Astrocyte (in vitro differentiated cells and primary cell): ENCODE data around the gene TRRAP. TPM values are rescaled to one million over a fixed set of nuclear protein-coding genes. Genes with fewer than 3 reads are reported as not detected.

ENCODE experiments used
- DNase-seq: peaks from one replicate; pipeline ENCODE4 v3.0.0-alpha.2; 2010; ENCODE audit warnings: low read depth
- FAIRE-seq: peaks from 2 replicates; lab custom pipeline; 2011; peaks lifted over from hg19 to GRCh38; lab: Jason Lieb, UNC
- H2AFZ ChIP-seq: 2 replicates; pipeline ENCODE4 v1.6.0; 2012; ENCODE audit warnings: low read depth, low read length, inconsistent platforms
- H3K27ac ChIP-seq: 2 replicates; pipeline ENCODE4 v1.5.1; 2011; ENCODE audit warnings: low read depth, low read length, inconsistent platforms
- H3K27me3 ChIP-seq: 2 replicates; pipeline ENCODE4 v1.6.0; 2011; ENCODE audit warnings: low read length, inconsistent platforms; ENCODE audit not compliant: insufficient read depth
- H3K36me3 ChIP-seq: 2 replicates; pipeline ENCODE4 v1.5.1; 2011; ENCODE audit warnings: low read length, inconsistent platforms; ENCODE audit not compliant: insufficient read depth
- H3K4me1 ChIP-seq: 2 replicates; pipeline ENCODE4 v1.5.1; 2011; ENCODE audit warnings: low read length, inconsistent platforms; ENCODE audit not compliant: insufficient read depth
- H3K4me2 ChIP-seq: 2 replicates; pipeline ENCODE4 v1.6.0; 2012; ENCODE audit warnings: low read length, inconsistent platforms
- H3K4me3 ChIP-seq: 2 replicates; pipeline ENCODE4 v1.5.1; 2011; ENCODE audit warnings: low read depth, mild to moderate bottlenecking, low read length, inconsistent platforms; ENCODE audit not compliant: insufficient read depth
- H3K79me2 ChIP-seq: 2 replicates; pipeline ENCODE4 v1.6.0; 2012; ENCODE audit warnings: mild to moderate bottlenecking, low read length, inconsistent platforms; ENCODE audit not compliant: insufficient read depth
- H3K9ac ChIP-seq: 2 replicates; pipeline ENCODE4 v1.6.0; 2012; ENCODE audit warnings: mild to moderate bottlenecking, low read length, inconsistent platforms
- H3K9me3 ChIP-seq: 2 replicates; pipeline ENCODE4 v1.5.1; 2012; ENCODE audit warnings: low read depth, mild to moderate bottlenecking, low read length, inconsistent platforms; ENCODE audit not compliant: insufficient read depth
- H4K20me1 ChIP-seq: 2 replicates; pipeline ENCODE4 v1.6.0; 2012; ENCODE audit warnings: low read length, inconsistent platforms; ENCODE audit not compliant: insufficient read depth
- H3K27ac Mint-ChIP-seq: one replicate; pipeline ENCODE4 v1.8.0; 2021; ENCODE audit warnings: mild to moderate bottlenecking, mixed read lengths; ENCODE audit not compliant: unreplicated experiment
- H3K27me3 Mint-ChIP-seq: one replicate; pipeline ENCODE4 v1.8.0; 2021; ENCODE audit warnings: low read depth, mixed read lengths; ENCODE audit not compliant: unreplicated experiment
- H3K36me3 Mint-ChIP-seq: one replicate; pipeline ENCODE4 v1.8.0; 2021; ENCODE audit warnings: low read depth, mixed read lengths; ENCODE audit not compliant: unreplicated experiment
- H3K4me1 Mint-ChIP-seq: one replicate; pipeline ENCODE4 v1.8.0; 2021; ENCODE audit warnings: low read depth, mixed read lengths; ENCODE audit not compliant: unreplicated experiment
- H3K4me3 Mint-ChIP-seq: one replicate; pipeline ENCODE4 v1.8.0; 2021; ENCODE audit warnings: mild to moderate bottlenecking, moderate library complexity, mixed read lengths; ENCODE audit not compliant: unreplicated experiment
- H3K9me3 Mint-ChIP-seq: one replicate; pipeline ENCODE4 v1.8.0; 2021; ENCODE audit warnings: mild to moderate bottlenecking, mixed read lengths; ENCODE audit not compliant: unreplicated experiment
- EZH2 ChIP-seq: IDR thresholded peaks from 2 replicates; pipeline ENCODE4 v1.6.1; 2012; ENCODE audit warnings: mild to moderate bottlenecking, low read length, inconsistent platforms; ENCODE audit not compliant: insufficient read depth
- total RNA-seq: library from RNA; stranded (reverse); gene quantifications from 2 replicates; pipeline ENCODE4 v1.2.1, GENCODE V29; 2021
- TF ChIP-seq, protein P1 (sequence below): IDR thresholded peaks from 2 replicates; pipeline ENCODE4 v1.5.1; 2011; ENCODE audit warnings: low read depth, mild to moderate bottlenecking, inconsistent platforms, low read length, moderate library complexity; ENCODE audit not compliant: insufficient read depth

TRRAP gene
- total RNA-seq, 1 donor from 2014 or later, result 33.5 TPM

DNA sequence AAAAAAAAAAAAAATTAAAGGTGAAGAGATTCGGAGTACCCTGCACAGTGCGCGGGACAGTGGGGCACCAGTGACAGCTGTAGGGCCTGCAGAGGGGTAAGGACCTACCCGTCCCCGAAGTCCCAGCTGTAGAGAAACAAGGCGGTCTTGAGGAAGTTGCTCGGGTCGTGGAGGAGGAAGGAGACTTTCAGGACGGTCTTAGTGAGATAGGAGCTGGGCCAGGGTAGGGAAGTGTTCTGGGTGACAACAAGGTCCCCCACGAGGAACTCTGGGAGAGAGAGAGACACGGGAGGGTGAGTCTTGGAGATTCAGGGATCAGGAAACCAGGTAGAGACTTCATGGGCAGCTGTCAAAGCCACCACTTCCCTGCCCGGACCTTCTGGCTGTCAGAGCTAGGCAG lies 18.3 kb upstream of the TRRAP start:
- H3K79me2 ChIP-seq, result no peaks in the 10 kb centered on the region
- no peaks in the 10 kb centered on the region for H4K20me1 ChIP-seq
- Mint-ChIP-seq H3K27me3 (peaks cover 6% of the 10 kb centered on the region), H3K36me3 (no peaks in the 10 kb centered on the region), H3K4me1 (peaks cover 3% of the 10 kb centered on the region), H3K4me3 (no peak overlapping the region), H3K27ac (no peak overlapping the region), H3K9me3 (peaks cover 4% of the 10 kb centered on the region)
- no peaks in the 10 kb centered on the region for H3K27me3 ChIP-seq
- FAIRE-seq (no peak), DNase-seq (no peak)
- no peak overlapping the region for H3K4me3 ChIP-seq
- H3K36me3 ChIP-seq, result no peaks in the 10 kb centered on the region
- no peak overlapping the region for H3K27ac ChIP-seq
- TF ChIP-seq, protein P1, sequence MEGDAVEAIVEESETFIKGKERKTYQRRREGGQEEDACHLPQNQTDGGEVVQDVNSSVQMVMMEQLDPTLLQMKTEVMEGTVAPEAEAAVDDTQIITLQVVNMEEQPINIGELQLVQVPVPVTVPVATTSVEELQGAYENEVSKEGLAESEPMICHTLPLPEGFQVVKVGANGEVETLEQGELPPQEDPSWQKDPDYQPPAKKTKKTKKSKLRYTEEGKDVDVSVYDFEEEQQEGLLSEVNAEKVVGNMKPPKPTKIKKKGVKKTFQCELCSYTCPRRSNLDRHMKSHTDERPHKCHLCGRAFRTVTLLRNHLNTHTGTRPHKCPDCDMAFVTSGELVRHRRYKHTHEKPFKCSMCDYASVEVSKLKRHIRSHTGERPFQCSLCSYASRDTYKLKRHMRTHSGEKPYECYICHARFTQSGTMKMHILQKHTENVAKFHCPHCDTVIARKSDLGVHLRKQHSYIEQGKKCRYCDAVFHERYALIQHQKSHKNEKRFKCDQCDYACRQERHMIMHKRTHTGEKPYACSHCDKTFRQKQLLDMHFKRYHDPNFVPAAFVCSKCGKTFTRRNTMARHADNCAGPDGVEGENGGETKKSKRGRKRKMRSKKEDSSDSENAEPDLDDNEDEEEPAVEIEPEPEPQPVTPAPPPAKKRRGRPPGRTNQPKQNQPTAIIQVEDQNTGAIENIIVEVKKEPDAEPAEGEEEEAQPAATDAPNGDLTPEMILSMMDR, result no peak
- no peak for TF ChIP-seq EZH2
- H3K9ac ChIP-seq, result no peak overlapping the region
- H3K4me2 ChIP-seq, result no peak overlapping the region
- H3K9me3 ChIP-seq, result no peaks in the 10 kb centered on the region
- H2AFZ ChIP-seq, result no peak overlapping the region
- H3K4me1 ChIP-seq, result peaks cover 4% of the 10 kb centered on the region

DNA sequence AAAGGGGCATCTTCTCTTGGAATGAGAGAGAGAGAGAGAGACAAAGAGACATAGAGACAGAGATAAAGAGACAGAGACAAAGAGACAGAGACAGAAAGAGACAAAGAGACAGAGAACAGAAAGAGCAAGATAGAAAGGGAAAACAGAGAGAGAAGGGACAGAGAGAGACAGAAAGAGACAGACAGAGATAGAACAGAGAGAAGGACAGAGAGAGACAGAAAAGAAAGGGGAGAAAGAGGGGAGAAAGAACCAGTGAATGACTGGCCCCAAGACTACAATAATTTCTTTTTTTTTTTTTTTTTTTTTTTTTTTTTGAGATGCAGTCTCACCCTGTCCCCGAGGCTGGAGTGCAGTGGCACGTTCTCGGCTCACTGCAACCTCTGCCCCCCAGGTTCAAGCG lies 16.1 kb upstream of the TRRAP start:
- no peak overlapping the region for H3K27ac Mint-ChIP-seq
- Histone ChIP-seq H3K4me2 (no peak overlapping the region), H3K27me3 (no peaks in the 10 kb centered on the region), H4K20me1 (no peaks in the 10 kb centered on the region), H3K4me3 (no peak overlapping the region), H3K9me3 (no peaks in the 10 kb centered on the region), H2AFZ (no peak overlapping the region), H3K27ac (no peak overlapping the region), H3K4me1 (peaks cover 11% of the 10 kb centered on the region), H3K79me2 (no peaks in the 10 kb centered on the region), H3K9ac (no peak overlapping the region), H3K36me3 (no peaks in the 10 kb centered on the region)
- no peak overlapping the region for H3K4me3 Mint-ChIP-seq
- no peaks in the 10 kb centered on the region for H3K36me3 Mint-ChIP-seq
- H3K27me3 Mint-ChIP-seq, result peaks cover 6% of the 10 kb centered on the region
- DNase-seq (no peak), FAIRE-seq (no peak)
- H3K4me1 Mint-ChIP-seq, result peaks cover 10% of the 10 kb centered on the region
- peaks cover 4% of the 10 kb centered on the region for H3K9me3 Mint-ChIP-seq
- TF ChIP-seq, protein P1, result no peak
- no peak for TF ChIP-seq EZH2

DNA sequence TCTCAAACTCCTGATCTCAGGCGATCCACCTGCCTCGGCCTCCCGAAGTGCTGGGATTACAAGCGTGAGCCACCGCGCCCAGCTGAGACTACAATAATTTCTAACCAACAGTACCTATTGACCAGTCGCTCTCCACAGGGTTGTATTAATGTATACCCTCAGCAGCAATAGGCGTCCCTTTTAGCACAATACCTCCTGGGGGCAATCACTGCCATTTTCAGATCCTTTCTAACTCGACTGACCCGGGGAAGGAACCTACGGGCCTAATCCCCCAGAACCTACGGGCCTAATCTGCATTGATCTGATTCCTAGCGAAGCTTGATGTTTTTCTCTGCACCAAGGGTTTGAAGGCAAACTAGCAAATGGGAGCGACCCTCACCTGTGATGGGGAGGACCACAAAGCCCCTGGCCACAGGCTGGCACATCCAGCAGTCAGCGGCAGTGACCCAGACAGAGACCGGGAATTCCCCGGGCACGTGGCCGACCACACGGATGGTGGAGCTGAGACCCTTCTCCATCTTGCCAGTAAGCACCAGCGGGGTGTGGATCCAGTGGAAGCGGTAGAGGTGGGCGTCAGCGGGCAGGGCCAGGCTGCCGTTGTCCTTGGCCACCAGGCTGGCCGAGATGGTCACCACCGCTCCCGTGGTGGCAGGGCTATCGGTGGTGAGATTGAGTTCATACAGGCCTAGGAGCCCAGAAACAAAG lies 15.5 kb upstream of the TRRAP start:
- H3K9me3 Mint-ChIP-seq, result peaks cover 4% of the 10 kb centered on the region
- no peak overlapping the region for H3K4me3 ChIP-seq
- no peaks in the 10 kb centered on the region for H3K36me3 ChIP-seq
- FAIRE-seq (no peak), DNase-seq (no peak)
- no peak for TF ChIP-seq EZH2
- TF ChIP-seq, protein P1, result no peak
- H2AFZ ChIP-seq, result no peak overlapping the region
- no peak overlapping the region for H3K27ac Mint-ChIP-seq
- H3K79me2 ChIP-seq, result no peaks in the 10 kb centered on the region
- no peak overlapping the region for H3K27ac ChIP-seq
- H3K9ac ChIP-seq, result no peak overlapping the region
- H3K36me3 Mint-ChIP-seq, result no peaks in the 10 kb centered on the region
- peaks cover 11% of the 10 kb centered on the region for H3K4me1 ChIP-seq
- H4K20me1 ChIP-seq, result no peaks in the 10 kb centered on the region
- no peaks in the 10 kb centered on the region for H3K9me3 ChIP-seq
- H3K27me3 ChIP-seq, result no peaks in the 10 kb centered on the region
- peaks cover 6% of the 10 kb centered on the region for H3K27me3 Mint-ChIP-seq
- H3K4me2 ChIP-seq, result no peak overlapping the region
- H3K4me3 Mint-ChIP-seq, result no peak overlapping the region
- peaks cover 10% of the 10 kb centered on the region for H3K4me1 Mint-ChIP-seq
